ENCODE results near the gene KRT23. TPM values are rescaled to one million over a fixed set of nuclear protein-coding genes. Genes with fewer than 3 reads are reported as not detected.

KRT23 gene
- total and polyA plus RNA-seq, 3 experiments from 2014 or later, result not detected

GRCh38 chr17:40974366-40974765, 36.9 kb upstream of the KRT23 start:
- H3K9me3 ChIP-seq (ENCODE audit: low read length), result no peaks in the 10 kb centered on the region
- no peak overlapping the region for H3K4me3 ChIP-seq (ENCODE audit: low read length)
- Mint-ChIP-seq H3K4me1 (no peaks in the 10 kb centered on the region), H3K9me3 (no peaks in the 10 kb centered on the region), H3K27me3 (peaks cover 18 to 56% of the 10 kb centered on the region in 2 donors), H3K4me3 (no peak overlapping the region), H3K27ac (no peak overlapping the region), H3K36me3 (peaks cover 0 to 1% (median 0%) of the 10 kb centered on the region in 3 donors)
- H3K27me3 ChIP-seq (ENCODE audit: insufficient read depth, low read length, poor library complexity, severe bottlenecking), result no peaks in the 10 kb centered on the region
- H3K27ac ChIP-seq (ENCODE audit: low read depth, low read length), result no peak overlapping the region
- CTCF ChIA-PET, result no interaction called here
- POLR2A ChIA-PET, result no interaction called here
- no peak for DNase-seq
- no peaks in the 10 kb centered on the region for H3K4me1 ChIP-seq (ENCODE audit: insufficient read depth, low read length)
- no peaks in the 10 kb centered on the region for H3K36me3 ChIP-seq (ENCODE audit: insufficient read depth, low read length)

- DNase-seq, result no peak
- ChIA-PET CTCF (interaction anchor here (1.4 kb wide), 1 partner anchor 20 kb away, joined by 3 read pairs; no protein-coding TSS in a partner anchor), POLR2A (no interaction called here)
- no peak overlapping the region for H3K27ac ChIP-seq (ENCODE audit: low read depth, low read length)
- no peak overlapping the region for H3K4me3 ChIP-seq (ENCODE audit: low read length)
- H3K36me3 ChIP-seq (ENCODE audit: insufficient read depth, low read length), result no peaks in the 10 kb centered on the region
- H3K9me3 ChIP-seq (ENCODE audit: low read length), result no peaks in the 10 kb centered on the region
- H3K4me1 Mint-ChIP-seq, result peaks cover 5 to 6% (median 5%) of the 10 kb centered on the region in 3 donors
- H3K4me3 Mint-ChIP-seq, result no peak overlapping the region
- no peaks in the 10 kb centered on the region for H3K27me3 ChIP-seq (ENCODE audit: insufficient read depth, low read length, poor library complexity, severe bottlenecking)
- H3K36me3 Mint-ChIP-seq, result no peaks in the 10 kb centered on the region
- no peaks in the 10 kb centered on the region for H3K4me1 ChIP-seq (ENCODE audit: insufficient read depth, low read length)
- peaks cover 14 to 45% of the 10 kb centered on the region in 2 donors for H3K27me3 Mint-ChIP-seq
- no peak overlapping the region for H3K27ac Mint-ChIP-seq
- H3K9me3 Mint-ChIP-seq, result peaks cover 0 to 4% (median 0%) of the 10 kb centered on the region in 5 donors
Measured at GRCh38 chr17:40967582-40967981, 30.1 kb upstream of the KRT23 start.

- Mint-ChIP-seq H3K9me3 (peaks cover 0 to 4% (median 0%) of the 10 kb centered on the region in 5 donors), H3K4me3 (no peak within 1 kb of the TSS), H3K27ac (no peak within 1 kb of the TSS), H3K27me3 (peaks cover 14 to 48% of the 10 kb centered on the region in 2 donors), H3K4me1 (peaks cover 5 to 6% (median 5%) of the 10 kb centered on the region in 3 donors), H3K36me3 (no peaks in the 10 kb centered on the region)
- Histone ChIP-seq H3K36me3 (ENCODE audit: insufficient read depth, low read length) (no peaks in the 10 kb centered on the region), H3K4me3 (ENCODE audit: low read length) (no peak within 1 kb of the TSS), H3K4me1 (ENCODE audit: insufficient read depth, low read length) (no peaks in the 10 kb centered on the region), H3K27me3 (ENCODE audit: insufficient read depth, low read length, poor library complexity, severe bottlenecking) (no peaks in the 10 kb centered on the region), H3K27ac (ENCODE audit: low read depth, low read length) (no peak within 1 kb of the TSS), H3K9me3 (ENCODE audit: low read length) (no peaks in the 10 kb centered on the region)
- CTCF ChIA-PET, result interaction anchor here (1.4 kb wide), 1 partner anchor 19 kb away, joined by 3 read pairs; no protein-coding TSS in a partner anchor
- DNase-seq, result no peak
- POLR2A ChIA-PET, result no interaction called here
Measured at GRCh38 chr17:40966848-40967247, 29.4 kb upstream of the KRT23 start, which contains the start of gene KRT39. Gene KRT39 (minus strand): TSS chr17:40966948. CDS start chr17:40966856, 92 bp downstream.

- DNase-seq, result no peak
- Mint-ChIP-seq H3K9me3 (peaks cover 0 to 4% (median 0%) of the 10 kb centered on the region in 5 donors), H3K27ac (no peak overlapping the region), H3K27me3 (peaks cover 17 to 51% of the 10 kb centered on the region in 2 donors), H3K36me3 (no peaks in the 10 kb centered on the region), H3K4me1 (peaks cover 5 to 6% (median 5%) of the 10 kb centered on the region in 3 donors), H3K4me3 (no peak overlapping the region)
- H3K9me3 ChIP-seq (ENCODE audit: low read length), result no peaks in the 10 kb centered on the region
- CTCF ChIA-PET, result no interaction called here
- H3K4me1 ChIP-seq (ENCODE audit: insufficient read depth, low read length), result no peaks in the 10 kb centered on the region
- no peaks in the 10 kb centered on the region for H3K36me3 ChIP-seq (ENCODE audit: insufficient read depth, low read length)
- H3K4me3 ChIP-seq (ENCODE audit: low read length), result no peak overlapping the region
- POLR2A ChIA-PET, result no interaction called here
- H3K27me3 ChIP-seq (ENCODE audit: insufficient read depth, low read length, poor library complexity, severe bottlenecking), result no peaks in the 10 kb centered on the region
- H3K27ac ChIP-seq (ENCODE audit: low read depth, low read length), result no peak overlapping the region
Measured at GRCh38 chr17:40963838-40964237, 26.4 kb upstream of the KRT23 start.

- CTCF ChIA-PET, result interaction anchor here (1.4 kb wide), 1 partner anchor 18 kb away, joined by 3 read pairs; no protein-coding TSS in a partner anchor
- peaks cover 17 to 42% of the 10 kb centered on the region in 2 donors for H3K27me3 Mint-ChIP-seq
Measured at GRCh38 chr17:40962059-40962561, 24.7 kb upstream of the KRT23 start.

GRCh38 chr17:40961591-40961990, 24.1 kb upstream of the KRT23 start:
- no peak overlapping the region for H3K4me3 Mint-ChIP-seq
- no peaks in the 10 kb centered on the region for H3K4me1 ChIP-seq (ENCODE audit: insufficient read depth, low read length)
- CTCF ChIA-PET, result interaction anchor here (1.4 kb wide), 1 partner anchor 17 kb away, joined by 3 read pairs; no protein-coding TSS in a partner anchor
- no peaks in the 10 kb centered on the region for H3K9me3 Mint-ChIP-seq
- H3K4me3 ChIP-seq (ENCODE audit: low read length), result no peak overlapping the region
- no peaks in the 10 kb centered on the region for H3K36me3 ChIP-seq (ENCODE audit: insufficient read depth, low read length)
- no peak for DNase-seq
- H3K36me3 Mint-ChIP-seq, result no peaks in the 10 kb centered on the region
- H3K27me3 ChIP-seq (ENCODE audit: insufficient read depth, low read length, poor library complexity, severe bottlenecking), result no peaks in the 10 kb centered on the region
- H3K4me1 Mint-ChIP-seq, result peaks cover 5 to 6% (median 5%) of the 10 kb centered on the region in 3 donors
- no peak overlapping the region for H3K27ac Mint-ChIP-seq
- POLR2A ChIA-PET, result no interaction called here
- H3K27ac ChIP-seq (ENCODE audit: low read depth, low read length), result no peak overlapping the region
- H3K9me3 ChIP-seq (ENCODE audit: low read length), result no peaks in the 10 kb centered on the region
- peaks cover 16 to 46% of the 10 kb centered on the region in 2 donors for H3K27me3 Mint-ChIP-seq

More at GRCh38 chr17:40962059-40962561, 24.7 kb upstream of the KRT23 start:
- Histone ChIP-seq H3K27me3 (ENCODE audit: insufficient read depth, low read length, poor library complexity, severe bottlenecking) (no peaks in the 10 kb centered on the region), H3K27ac (ENCODE audit: low read depth, low read length) (no peak overlapping the region), H3K36me3 (ENCODE audit: insufficient read depth, low read length) (no peaks in the 10 kb centered on the region), H3K4me3 (ENCODE audit: low read length) (no peak overlapping the region), H3K4me1 (ENCODE audit: insufficient read depth, low read length) (no peaks in the 10 kb centered on the region), H3K9me3 (ENCODE audit: low read length) (no peaks in the 10 kb centered on the region)
- POLR2A ChIA-PET, result no interaction called here
- H3K4me1 Mint-ChIP-seq, result peaks cover 5 to 6% (median 5%) of the 10 kb centered on the region in 3 donors
- H3K4me3 Mint-ChIP-seq, result no peak overlapping the region
- H3K36me3 Mint-ChIP-seq, result no peaks in the 10 kb centered on the region
- peak overlapping the region in 1 of 8 donors; percentile 45 for H3K27ac Mint-ChIP-seq
- no peaks in the 10 kb centered on the region for H3K9me3 Mint-ChIP-seq
- no peak for DNase-seq

- DNase-seq, result no peak
Measured at GRCh38 chr17:40960144-40960543, 22.7 kb upstream of the KRT23 start.

GRCh38 chr17:40958086-40958953, 20.9 kb upstream of the KRT23 start:
- no peaks in the 10 kb centered on the region for H3K36me3 ChIP-seq (ENCODE audit: insufficient read depth, low read length)
- no peak overlapping the region for H3K4me3 ChIP-seq (ENCODE audit: low read length)
- H3K27me3 ChIP-seq (ENCODE audit: insufficient read depth, low read length, poor library complexity, severe bottlenecking), result no peaks in the 10 kb centered on the region
- CTCF ChIA-PET, result no interaction called here
- H3K4me1 ChIP-seq (ENCODE audit: insufficient read depth, low read length), result no peaks in the 10 kb centered on the region
- H3K9me3 Mint-ChIP-seq, result no peaks in the 10 kb centered on the region
- no peaks in the 10 kb centered on the region for H3K36me3 Mint-ChIP-seq
- peak overlapping the region in 1 of 8 donors; percentile 14 for H3K27ac Mint-ChIP-seq
- H3K9me3 ChIP-seq (ENCODE audit: low read length), result no peaks in the 10 kb centered on the region
- H3K27ac ChIP-seq (ENCODE audit: low read depth, low read length), result no peak overlapping the region
- no peak for DNase-seq
- peaks cover 26 to 61% of the 10 kb centered on the region in 2 donors for H3K27me3 Mint-ChIP-seq
- no peaks in the 10 kb centered on the region for H3K4me1 Mint-ChIP-seq
- POLR2A ChIA-PET, result no interaction called here
- peak overlapping the region in 1 of 7 donors; percentile 46 for H3K4me3 Mint-ChIP-seq

More at GRCh38 chr17:40960144-40960543, 22.7 kb upstream of the KRT23 start:
- Histone ChIP-seq H3K4me1 (ENCODE audit: insufficient read depth, low read length) (no peaks in the 10 kb centered on the region), H3K9me3 (ENCODE audit: low read length) (no peaks in the 10 kb centered on the region), H3K36me3 (ENCODE audit: insufficient read depth, low read length) (no peaks in the 10 kb centered on the region), H3K27ac (ENCODE audit: low read depth, low read length) (no peak overlapping the region), H3K4me3 (ENCODE audit: low read length) (no peak overlapping the region), H3K27me3 (ENCODE audit: insufficient read depth, low read length, poor library complexity, severe bottlenecking) (no peaks in the 10 kb centered on the region)
- Mint-ChIP-seq H3K4me3 (no peak overlapping the region), H3K9me3 (no peaks in the 10 kb centered on the region), H3K4me1 (peaks cover 5 to 6% (median 5%) of the 10 kb centered on the region in 3 donors), H3K36me3 (no peaks in the 10 kb centered on the region), H3K27ac (no peak overlapping the region), H3K27me3 (peaks cover 19 to 48% of the 10 kb centered on the region in 2 donors)
- ChIA-PET CTCF (interaction anchor here (1.1 kb wide), 1 partner anchor 28 kb away, joined by 3 read pairs; no protein-coding TSS in a partner anchor), POLR2A (no interaction called here)

Measured in CD8-positive, alpha-beta memory T cell (primary cell).